Measurements from ENCODE around the gene LYVE1.
A peak's percentile ranks its signal among the peaks of the same experiment; 100 is the strongest.

LYVE1 gene

DNA sequence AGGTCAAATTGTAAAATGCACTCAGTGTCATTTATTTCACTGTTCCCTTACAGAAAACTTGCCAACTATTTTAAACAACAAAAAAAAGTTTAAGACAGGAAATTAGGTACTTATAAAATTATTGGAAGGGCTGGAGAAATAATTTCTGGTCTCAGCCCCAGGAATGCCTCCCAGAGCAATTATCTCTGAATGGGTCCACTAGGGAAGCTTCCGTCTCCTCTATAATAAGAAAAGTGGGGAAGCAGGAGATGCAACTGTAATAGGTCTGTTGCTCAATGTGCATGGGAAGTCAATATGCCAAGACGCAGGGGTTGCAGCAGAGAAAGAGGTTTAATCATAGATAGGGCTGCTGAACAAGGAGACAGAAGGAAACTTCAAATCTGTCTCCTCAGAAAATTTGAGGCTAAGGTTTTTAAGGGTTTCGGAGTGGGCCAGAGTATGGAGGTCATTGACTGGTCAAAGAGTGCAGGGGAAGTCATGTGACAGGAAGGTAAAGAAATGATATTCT is 16.6 kb downstream of the LYVE1 start:
- DNase-seq = no peak

DNA sequence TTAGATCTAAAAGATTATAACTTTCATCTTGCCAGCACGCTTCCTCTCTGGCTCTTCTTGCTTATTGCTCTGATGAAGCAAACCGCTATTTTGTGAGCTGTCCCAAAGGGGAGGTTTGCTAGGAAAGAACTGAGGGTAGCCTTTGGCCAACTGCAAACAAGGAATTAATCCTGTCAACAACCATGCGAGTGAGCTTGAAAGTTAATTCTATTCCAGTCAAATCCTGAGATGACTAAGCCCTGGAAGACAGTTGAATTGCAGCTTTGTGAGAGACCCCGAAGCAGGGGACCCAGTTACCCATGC is 17.2 kb downstream of the LYVE1 start:
- DNase-seq = no peak

DNA sequence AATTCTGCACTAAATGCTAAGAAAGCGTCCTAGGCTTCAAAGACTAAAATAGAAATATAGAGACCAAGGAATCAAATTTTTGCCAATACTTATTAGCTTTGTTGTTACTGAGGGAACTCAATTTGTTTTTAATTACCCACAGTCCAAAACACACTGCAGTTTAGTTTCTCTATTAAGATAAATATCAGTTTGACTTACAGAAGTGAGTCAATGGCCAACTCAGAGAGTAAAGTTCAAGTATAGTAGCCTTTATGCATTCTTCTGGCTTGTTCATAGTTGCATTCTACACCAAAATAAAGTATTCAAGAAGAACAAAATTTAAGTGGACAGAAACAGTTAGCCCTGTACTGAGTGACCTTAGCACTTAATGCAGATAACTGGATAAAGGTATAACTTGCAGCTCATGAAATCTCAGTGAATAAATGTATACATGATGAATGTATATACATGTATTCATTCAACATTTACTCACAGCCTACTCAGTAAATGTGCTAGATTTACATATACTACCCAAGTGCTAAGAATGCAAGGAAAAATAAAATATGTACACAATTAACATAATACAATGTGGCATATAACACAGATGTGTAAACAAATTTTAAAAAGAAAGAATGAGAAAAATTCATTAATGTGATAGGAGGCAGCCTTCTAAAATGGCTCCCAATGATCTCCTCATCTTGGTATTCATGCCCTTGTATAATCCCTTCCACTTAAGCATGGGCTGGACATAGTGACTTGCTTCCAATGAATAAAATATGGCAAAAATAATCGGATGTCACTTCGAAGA is 17.8 kb downstream of the LYVE1 start:
- DNase-seq = no peak

DNA sequence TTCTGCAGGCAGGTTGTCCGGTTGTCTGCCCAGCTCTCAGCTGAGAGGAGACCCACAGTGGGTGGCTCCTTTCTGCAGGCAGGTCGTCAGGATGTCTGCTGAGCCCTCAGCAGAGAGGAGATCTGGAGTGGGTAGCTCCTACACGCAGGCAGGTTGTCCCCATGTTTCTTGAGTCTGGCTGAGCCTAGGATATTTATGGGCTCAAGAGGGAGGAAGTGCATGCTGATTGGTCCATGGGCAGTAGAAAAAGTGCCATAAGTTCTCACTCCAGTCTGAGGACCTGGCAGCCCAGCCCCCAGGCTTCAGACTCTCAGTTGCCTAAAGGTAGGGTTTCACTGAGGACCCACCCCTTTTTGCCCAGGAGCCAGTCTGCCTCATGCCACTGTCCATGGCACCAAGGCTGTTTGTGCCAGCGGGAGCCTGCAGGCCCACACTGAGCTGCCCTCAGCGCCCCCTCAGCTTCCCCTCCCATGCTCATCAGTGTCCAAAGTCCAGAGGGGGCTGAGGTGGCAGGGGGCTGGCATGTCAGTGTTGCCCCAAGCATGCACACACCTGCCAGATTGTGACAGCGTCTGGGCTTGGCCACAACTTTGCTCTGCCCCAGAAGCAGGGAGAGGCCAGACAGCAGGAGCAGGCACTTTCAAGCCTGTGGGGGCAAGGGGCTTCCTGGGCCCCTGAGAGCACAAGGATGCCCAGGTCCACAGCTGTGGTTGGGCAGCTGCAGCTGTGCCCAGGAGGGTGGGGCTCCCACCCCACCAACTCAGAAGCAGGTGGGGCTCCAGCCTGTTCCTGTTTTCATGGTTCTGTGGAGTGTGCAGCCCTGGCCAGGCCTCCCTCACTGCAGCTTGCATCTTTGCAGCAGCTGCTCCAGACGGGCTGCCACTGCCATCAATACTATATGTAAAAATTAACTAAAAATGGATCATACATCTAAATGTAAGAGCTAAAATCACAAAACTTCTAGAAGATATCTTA is 23.7 kb downstream of the LYVE1 start:
- no peak for DNase-seq

DNA sequence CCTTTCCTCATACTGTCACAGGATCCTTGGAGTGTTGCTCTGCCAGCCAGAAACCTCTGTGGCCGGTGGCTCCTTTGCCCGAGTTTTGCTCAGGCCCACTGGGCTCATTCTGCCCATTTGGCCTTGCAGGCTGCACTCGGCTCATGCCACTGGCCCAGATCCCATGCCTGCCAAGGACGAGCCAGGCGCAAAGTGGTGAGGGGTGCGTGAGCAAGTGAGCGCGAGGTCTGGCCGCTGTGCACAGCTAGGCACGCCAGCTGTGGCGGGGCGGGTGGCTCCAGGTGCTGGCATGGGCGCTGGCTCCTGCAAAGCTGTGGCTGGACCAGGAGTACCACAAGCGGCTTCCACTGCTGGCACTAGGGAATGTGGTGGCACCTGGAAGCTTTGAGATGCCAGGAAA is 24.7 kb downstream of the LYVE1 start:
- DNase-seq = no peak

DNA sequence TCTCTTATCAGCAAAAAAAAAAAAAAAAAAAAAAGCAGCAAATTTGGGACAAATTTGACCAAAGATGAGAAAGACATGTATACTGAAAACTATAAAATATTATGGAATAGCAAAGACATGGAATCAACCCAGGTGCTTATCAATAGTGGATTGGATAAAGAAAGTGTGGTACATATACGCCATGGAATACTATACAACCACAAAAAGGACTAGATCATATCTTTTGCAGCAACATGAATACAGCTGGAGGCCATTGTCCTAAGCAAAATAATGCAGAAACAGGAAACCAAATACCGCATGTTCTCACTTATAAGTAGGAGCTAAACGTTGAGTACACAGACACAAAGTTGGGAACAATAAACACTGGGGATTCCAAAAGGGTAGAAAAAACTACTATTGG is 25.7 kb downstream of the LYVE1 start:
- no peak for DNase-seq

DNA sequence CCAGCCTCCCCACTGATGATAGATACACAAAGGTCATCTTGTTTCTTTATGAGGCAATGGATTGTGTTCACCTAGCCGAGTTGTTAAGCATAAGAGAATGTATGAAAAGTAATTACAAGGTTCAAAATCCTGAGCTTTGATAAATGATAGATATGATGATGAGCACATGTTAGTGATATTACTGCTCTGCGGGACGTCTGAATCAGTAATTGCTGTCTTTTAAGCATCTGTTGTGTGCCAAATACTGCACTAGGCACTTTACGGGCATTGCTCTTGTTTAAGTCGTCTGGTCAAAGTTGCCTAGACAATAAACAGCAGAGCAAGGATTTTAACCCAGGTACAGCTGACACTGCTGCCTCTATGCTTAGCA is 26.9 kb downstream of the LYVE1 start:
- no peak for DNase-seq

DNA sequence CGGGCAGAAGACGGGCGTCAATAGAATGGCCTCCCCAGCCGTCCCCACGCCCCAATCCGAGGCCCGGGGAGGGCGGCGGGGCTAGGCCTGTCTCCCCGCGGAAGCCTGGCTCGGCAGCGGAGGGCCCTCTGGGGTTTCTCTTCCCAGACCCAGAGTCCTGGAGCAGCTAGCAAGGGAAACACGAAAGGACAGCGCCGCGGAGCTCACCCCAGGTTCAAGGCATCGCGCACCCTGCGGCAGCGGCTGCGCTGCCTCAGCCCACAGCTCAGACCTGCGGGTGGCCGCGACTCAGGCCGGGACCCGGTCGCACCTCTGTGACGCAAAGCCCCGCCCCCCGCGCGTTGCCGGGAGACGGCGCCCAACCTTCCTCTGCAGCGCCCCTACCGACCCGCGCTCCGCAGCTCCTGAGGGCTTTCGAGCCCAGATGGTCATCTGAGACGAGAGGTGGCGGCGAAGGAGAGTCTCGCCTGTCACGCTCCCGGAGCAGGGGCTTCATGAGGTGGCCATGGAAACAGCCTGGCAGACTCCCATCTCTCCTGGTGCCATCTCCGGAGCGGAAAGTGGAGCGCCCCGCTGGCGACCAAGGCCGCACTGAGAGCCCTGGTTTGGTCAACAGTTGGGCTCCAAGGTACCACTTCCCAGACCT is 27.4 kb downstream of the LYVE1 start, which contains the start of gene RNF141:
RNF141 (minus strand) TSS at position 273 of the 646 bp plus-strand sequence. CDS start 7,029 bp downstream, outside the sequence.
- peak; percentile 97 to 98 for DNase-seq

DNA sequence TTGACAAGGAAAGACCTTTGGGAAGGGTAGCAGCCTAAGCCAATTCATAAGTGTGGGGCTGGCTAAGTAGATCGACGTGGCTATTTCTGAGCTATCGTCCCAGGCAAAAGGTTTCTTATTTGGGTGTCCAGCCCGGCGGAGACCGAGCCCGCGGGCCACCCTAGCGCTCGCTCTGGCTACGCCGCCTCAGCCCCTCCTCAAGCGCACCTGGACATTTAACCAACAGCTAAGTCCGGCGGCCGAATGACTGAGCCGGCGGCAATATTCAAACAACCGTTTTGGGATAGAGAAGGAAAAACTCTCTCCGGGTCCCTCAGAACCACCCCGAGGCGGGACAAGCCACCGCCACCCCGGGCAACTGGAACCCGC is 27.9 kb downstream of the LYVE1 start:
- no peak for DNase-seq

DNA sequence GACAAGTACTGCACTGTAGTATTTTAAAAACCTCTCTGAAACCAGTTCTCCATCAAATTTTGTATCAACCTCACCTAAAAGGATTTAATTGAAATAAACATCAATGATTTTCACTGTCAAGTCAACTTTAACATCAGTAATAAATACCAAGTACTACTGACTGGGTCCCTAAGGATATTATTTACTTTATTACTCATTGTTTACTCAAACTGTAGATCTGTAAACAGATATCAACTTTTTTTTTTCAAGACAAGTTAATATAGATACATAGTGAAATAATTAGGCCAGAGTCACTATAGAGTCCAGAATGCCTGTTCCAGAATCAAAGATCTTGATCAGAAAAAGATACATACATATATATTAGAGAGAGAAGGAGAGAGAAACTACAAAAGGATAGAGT is 29.1 kb downstream of the LYVE1 start:
- DNase-seq = no peak

DNA sequence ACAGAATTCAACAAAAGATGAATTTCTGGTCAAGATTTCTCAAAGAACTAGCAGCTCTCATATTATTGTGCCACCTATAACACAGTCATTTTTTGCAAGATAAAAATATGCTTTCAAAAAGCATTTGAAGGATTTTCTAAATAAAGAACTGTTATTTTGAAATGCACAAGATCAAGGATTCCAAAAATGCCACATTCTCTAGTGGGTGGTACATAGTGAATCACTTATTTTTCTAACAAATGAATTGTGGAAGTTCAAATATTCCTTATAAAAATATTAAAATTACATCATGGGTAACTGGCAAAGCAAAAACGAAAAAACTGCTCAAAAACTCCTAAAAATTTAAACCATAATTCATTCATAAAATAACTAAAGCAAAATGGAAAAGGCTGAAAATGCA is 29.5 kb downstream of the LYVE1 start:
- DNase-seq = no peak

DNA sequence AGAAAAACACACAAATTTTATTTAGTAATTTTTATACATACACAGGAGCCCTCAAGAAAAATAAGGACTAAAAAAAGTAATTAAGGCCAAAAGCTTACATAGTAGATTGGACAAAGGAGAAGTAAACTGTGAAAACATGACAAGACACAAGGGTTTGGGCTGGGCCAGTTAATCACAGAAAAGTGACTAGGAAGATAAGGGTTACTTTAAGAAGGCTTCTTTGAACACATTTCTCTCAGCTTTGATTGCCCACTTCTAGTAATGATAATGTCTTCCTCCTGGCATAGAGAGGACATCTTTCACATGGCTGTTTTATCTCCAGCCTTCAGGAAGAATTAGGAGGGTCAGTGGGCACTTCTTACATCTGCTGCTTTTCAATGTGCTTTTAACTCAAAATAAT is 30.9 kb downstream of the LYVE1 start:
- DNase-seq = no peak

DNA sequence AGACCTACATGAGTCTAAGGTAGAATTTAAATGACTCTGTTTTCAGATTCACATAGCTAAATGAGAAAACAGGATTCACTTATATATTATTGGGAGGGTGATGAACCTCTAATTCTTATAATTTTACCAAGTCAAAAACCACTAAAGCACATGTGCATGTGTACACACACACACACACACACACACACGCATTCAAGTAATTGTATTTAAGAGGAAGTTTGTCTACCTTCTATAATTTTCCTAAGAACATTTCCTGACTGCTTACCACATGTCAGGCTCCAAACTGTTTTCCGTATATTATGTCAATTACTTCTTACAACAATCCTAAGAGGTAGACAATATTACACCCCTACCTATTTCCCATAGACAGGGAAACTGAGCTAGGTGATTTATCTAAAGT is 34.1 kb downstream of the LYVE1 start:
- DNase-seq = no peak

DNA sequence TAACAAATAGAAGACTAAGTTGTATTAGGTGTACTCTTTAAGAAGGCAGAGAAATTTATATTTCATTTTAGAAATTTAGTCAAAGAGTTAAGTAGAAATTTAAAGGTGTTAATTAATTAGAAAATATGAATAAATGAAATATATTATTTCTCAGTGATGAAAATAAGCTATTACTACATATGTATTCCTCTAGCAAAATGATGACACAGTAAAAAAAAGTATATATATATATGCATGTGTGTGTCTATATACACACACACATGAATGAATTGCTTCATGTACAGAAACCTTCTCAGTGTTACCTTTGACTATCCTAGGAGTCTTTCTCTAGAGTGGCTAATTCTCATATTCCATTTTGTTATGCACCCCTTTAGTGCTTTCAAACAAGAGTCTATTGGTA is 35.1 kb downstream of the LYVE1 start:
- DNase-seq = no peak

DNA sequence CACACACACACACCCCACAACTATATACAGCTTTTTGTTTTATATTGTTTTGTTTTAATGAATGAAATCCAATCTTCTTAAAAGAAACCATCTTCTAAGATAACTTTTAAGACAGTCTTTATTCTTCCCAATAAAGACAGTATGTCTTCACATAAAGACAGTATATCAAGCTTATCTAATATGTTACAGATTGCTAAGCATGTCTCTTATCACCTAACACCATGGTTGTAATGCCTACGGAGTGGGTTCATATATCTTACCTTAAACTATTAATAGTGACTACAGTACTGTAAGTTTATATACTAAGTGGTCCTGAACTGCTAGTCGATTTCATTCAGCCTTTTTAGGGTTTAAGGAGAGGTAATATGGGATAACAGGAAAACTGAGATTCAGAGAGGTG is 35.9 kb downstream of the LYVE1 start:
- no peak for DNase-seq

DNA sequence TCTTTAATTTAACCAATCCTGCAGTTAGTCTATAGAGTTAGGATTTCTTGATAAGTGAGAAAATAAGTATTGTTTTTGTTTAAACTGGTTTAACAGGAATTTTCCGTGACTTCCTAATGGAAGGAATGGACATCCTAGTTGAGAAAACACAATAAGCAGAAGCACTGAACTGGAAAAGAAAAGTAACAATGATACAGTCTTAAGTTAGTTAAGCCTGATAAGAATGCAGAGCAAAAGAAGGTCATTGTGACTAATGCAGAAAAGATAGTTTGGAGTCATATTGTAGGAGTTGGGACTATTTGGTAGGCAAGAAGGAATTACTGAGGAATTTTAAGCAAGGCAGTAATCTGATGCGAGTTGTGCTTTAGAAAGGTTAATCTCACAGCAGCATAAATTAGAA is 39.2 kb downstream of the LYVE1 start:
- DNase-seq = no peak

DNA sequence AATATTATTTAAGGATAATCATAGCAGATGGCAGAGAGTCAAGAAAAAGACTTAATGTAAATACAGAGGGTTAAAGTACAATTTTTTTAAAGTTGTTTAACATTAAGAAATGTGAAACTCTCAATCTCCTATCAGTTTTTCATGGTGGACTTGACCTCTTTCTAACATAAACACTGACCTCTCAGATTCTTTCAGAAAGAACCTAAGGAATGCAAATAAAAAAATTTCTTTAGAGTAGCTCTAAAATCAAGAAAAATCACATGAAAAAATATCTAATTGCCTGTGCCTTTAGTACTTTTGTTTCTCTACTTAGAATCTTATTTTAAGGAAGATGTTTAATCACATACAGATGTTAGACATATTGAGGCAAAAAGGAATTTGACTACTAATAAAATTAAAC is 40.3 kb downstream of the LYVE1 start:
- DNase-seq = no peak

DNA sequence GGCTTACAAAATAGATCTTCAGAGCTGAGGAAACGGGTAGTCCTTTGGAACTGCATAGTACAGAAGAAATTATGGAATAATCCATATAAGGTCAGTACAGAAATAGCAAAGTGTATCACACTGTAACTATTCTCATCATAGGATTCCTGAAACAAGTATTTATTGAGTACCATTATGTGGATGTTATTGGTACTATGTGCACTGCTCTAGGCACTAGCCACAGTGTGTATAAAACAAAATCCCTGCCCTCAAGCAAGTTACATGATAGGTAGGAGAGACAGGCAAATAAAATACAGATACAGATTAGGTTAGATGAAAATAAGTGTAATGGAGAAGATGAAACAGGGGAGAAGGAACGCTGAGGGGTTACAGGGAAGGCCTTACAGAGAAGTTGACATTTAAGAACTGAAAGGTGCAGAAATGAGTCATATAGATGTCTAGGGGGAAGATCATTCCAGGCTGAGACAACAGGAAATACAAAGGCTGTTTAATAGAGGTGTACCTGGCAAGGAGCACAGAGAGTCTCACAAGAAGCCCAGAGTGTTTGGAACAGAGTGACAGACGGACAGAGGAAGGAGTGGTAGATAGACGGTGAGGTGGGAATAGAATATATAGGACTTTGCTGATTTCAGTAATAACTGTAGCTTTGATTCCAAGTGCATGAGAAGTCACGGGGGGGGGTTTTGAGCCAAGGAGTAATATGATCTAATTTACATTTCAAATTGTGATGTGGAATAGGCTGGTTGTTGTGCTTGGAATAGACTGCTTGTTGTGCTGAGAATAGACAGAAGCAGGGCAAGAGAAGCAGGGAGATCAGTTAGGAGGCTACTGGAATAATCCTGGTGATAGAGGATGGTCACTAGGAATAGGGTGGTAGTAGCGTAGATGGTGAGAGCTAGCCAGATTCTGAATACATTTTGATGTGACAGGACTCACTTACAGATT is 41.2 kb downstream of the LYVE1 start:
- no peak for DNase-seq

DNA sequence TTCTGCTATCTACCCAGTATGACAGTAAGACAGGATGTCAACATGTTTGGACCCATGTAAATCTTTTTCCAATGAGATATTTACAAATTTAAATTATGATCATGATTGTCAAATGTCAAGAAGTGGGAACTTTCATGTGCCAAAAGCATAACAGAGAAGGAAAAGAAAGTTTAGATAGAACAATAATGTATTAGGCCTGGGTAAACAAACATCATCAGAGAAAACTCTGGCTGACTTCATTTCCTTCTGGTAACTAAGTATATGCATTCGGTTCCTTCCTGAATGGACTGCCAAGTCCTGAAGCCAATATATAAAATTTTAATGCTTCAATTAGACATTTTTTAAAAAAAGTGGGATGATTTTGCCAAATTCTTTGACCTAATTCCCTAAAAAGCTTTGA is 44.0 kb downstream of the LYVE1 start:
- DNase-seq = no peak

DNA sequence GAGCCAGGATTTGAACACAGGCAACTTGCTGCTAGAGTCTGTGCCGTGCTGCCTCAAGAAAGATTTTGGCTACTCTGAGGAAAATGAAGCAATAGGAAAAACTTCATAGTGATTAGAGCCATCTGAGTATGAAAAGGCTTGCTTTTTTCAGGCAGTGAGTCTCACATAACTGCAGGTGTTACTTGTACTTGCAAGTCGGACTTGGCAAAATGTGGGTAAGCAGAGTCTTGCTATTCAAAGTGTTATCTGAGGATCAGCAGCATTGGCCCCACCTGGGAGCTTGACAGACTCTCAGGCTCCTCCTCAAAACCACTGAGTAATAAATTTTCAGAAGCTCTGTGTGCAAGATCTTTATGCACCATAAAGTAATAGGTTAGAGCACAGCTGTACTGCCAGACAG is 45.5 kb downstream of the LYVE1 start:
- no peak for DNase-seq

DNA sequence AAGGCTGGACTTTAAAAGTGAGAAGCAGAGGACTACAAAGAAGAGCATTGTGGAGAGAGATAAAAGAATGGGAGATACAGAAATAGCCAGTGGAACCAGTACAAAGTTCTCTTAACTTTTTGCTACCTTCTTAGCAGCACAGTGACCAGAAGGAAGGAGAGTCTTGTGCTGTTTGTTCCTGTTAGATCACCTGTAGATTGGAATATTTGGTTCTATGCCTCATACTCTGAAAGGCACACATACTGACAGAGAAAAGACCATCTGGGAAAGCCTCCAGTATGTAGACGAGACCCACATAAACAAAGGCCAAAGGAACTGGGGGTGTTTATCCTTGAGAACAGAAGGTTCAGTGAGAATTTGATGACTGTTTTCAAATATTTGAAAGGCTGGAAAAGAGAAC is 46.2 kb downstream of the LYVE1 start:
- DNase-seq = no peak

DNA sequence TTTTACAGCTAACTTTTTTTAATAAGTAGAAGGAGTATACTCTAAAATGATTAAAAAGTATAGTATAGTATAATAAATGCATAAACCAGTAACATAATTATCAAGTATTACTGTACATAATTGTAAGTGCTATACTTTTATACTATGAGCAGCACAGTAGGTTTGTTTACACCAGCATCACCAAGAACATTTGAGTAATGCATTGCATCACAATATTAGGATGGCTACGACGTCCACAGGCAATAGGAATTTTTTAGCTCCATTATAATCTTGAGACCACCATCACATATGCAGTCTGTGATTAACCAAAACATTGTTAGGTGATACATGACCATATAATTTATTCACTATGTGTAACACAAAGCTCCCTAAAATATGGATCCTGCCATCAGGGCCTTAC is 47.9 kb downstream of the LYVE1 start:
- DNase-seq = no peak

All from activated T-cell treated with anti-CD3 and anti-CD28 coated beads, Interleukin-2, amount 50 U/mL, for 48 hours (primary cell).